Tibial nerve (tissue), 4 donors: ENCODE results near the gene CAPN8. TPM values are rescaled to one million over a fixed set of nuclear protein-coding genes. Genes with fewer than 3 reads are reported as not detected.

ENCODE experiments used
- DNase-seq, 2 donors: peaks; one replicate each; pipeline ENCODE4 v3.0.0-alpha.2; 2019; ENCODE audit warnings: low spot score in 2 of 2
- H3K27ac ChIP-seq, 4 donors: fragments of 200-600 bp; sonication (generic) in 3 of 4; one replicate each; pipeline ENCODE4 v1.5.1; 2017 to 2019; ENCODE audit warnings: mild to moderate bottlenecking in 1 of 4
- H3K27me3 ChIP-seq, 2 donors: fragments of 200-600 bp; sonication (generic) in 1 of 2; one replicate each; pipeline versions ENCODE4 v1.5.1 to v1.6.0; 2017 to 2019
- H3K36me3 ChIP-seq, 3 donors: fragments of 200-600 bp; sonication (generic); one replicate each; pipeline ENCODE4 v1.5.1; 2018 to 2019
- H3K4me1 ChIP-seq, 4 donors: fragments of 200-600 bp; sonication (generic) in 3 of 4; one replicate each; pipeline ENCODE4 v1.5.1; 2017 to 2019
- H3K4me3 ChIP-seq, 4 donors: fragments of 200-600 bp; sonication (generic) in 3 of 4; one replicate each; pipeline ENCODE4 v1.5.1; 2017 to 2019; ENCODE audit warnings: mild to moderate bottlenecking in 1 of 4, moderate library complexity in 1 of 4
- H3K9me3 ChIP-seq, 4 donors: fragments of 200-600 bp; sonication (generic) in 3 of 4; one replicate each; pipeline ENCODE4 v1.5.1; 2017 to 2019
- CTCF ChIP-seq, 5 experiments: fragments of 200-600 bp in 3 of 5; fragments of 450-650 bp in 2 of 5; sonication (generic) in 3 of 5; IDR thresholded peaks; one replicate each; pipeline ENCODE4 v1.5.1; 2016 to 2019; ENCODE audit warnings: antibody characterized with exemption in 5 of 5, mild to moderate bottlenecking in 3 of 5, moderate library complexity in 2 of 5
- EP300 ChIP-seq, 2 donors: sonication (generic); formaldehyde crosslinking; IDR thresholded peaks; one replicate each; pipeline ENCODE4 v1.6.1; 2017; ENCODE audit warnings: antibody characterized with exemption in 2 of 2, mild to moderate bottlenecking in 1 of 2
- POLR2A ChIP-seq, 2 donors: fragments of 450-650 bp; IDR thresholded peaks; one replicate each; pipeline ENCODE4 v1.6.1; 2017; ENCODE audit warnings: antibody characterized with exemption in 2 of 2, mild to moderate bottlenecking in 2 of 2, moderate library complexity in 2 of 2
- WGBS, 2 donors: methylation state at CpG; one replicate each; pipeline ENCODE4 v1.1.5; 2018; 5-methylcytosine and 5-hydroxymethylcytosine counted together
- total RNA-seq, 4 donors: library from RNA; depleted of rRNA; stranded (reverse); fragments of >200 nt; gene quantifications; one replicate each; pipeline ENCODE4 v1.1.0, GENCODE V29; 2016

The CAPN8 gene
- total RNA-seq, 4 donors from 2014 or later = not detected

- peaks cover 0 to 3% of the 10 kb centered on the region in 2 donors for H3K27me3 ChIP-seq
- no peak overlapping the region for H3K27ac ChIP-seq
- no peaks in the 10 kb centered on the region for H3K4me1 ChIP-seq
- no peak for DNase-seq
- WGBS, 2 donors = 74 to 75% methylated on average over 3 of the region's 3 CpGs
- no peak overlapping the region for H3K4me3 ChIP-seq
- no peak for TF ChIP-seq POLR2A (IDR thresholded peaks at IDR 0.05)
- H3K36me3 ChIP-seq = no peaks in the 10 kb centered on the region
- H3K9me3 ChIP-seq = no peaks in the 10 kb centered on the region
These were observed 18.9 kb upstream of the CAPN8 start for GRCh38 chr1:223684488-223684792.

DNA sequence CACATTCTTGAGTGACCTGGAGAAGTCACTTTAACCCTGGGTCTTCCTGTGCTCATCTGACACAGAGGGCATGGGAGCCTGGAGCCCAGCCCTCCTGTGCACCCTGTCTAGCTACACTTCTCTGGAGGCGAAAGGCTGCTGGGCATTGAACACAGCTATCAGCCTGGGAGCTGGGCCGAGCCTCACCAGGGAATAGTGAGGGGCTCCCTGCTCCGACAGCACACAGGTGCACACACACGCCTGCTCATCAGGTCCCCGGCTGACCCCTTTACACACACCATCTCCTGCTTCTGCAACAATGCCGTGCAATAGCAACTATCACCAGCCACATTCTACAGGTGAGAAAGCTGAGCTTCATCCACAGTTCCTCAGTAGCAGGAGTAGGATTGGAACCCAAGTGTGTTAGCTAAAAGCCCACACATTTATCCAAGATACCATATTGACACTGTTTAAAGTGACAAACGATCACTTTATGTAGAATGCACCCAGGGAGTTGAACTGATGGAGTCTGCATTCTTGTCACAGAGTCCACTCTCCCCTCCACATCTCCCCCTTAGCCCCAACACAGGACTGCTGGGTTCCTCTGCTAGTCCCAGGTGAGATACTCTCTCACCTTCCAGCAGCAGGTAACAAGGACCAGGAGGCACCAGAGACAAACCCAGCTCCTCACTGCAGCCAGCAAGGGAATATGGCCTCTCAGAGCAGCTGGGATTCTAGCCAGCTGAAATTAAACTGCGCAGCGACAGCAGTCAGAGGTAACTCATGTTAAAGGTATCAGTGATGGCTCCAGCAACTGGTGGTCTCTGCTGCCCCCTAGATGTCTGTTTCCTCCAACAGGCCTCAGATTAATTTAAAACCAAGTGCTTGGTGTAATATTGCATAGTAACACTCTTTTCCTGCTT is 18.3 kb upstream of the CAPN8 start:
- Histone ChIP-seq H3K27ac (no peak overlapping the region), H3K9me3 (no peaks in the 10 kb centered on the region), H3K4me3 (no peak overlapping the region), H3K36me3 (no peaks in the 10 kb centered on the region), H3K27me3 (peaks cover 0 to 3% of the 10 kb centered on the region in 2 donors), H3K4me1 (no peaks in the 10 kb centered on the region)
- TF ChIP-seq POLR2A (IDR thresholded peaks at IDR 0.05) = no peak
- no peak for TF ChIP-seq EP300 (IDR thresholded peaks at IDR 0.05)
- peak; percentile 19 to 45 (median 34) for TF ChIP-seq CTCF (IDR thresholded peaks at IDR 0.05)
- peak in 1 of 2 donors; percentile 60 for DNase-seq
- 60 to 70% methylated on average over 9 of the region's 9 CpGs for WGBS, 2 donors

- peaks cover 0 to 3% of the 10 kb centered on the region in 2 donors for H3K27me3 ChIP-seq
- TF ChIP-seq EP300 (IDR thresholded peaks at IDR 0.05) (no peak), CTCF (IDR thresholded peaks at IDR 0.05) (no peak), POLR2A (IDR thresholded peaks at IDR 0.05) (no peak)
- H3K4me1 ChIP-seq = no peaks in the 10 kb centered on the region
- DNase-seq = no peak
- WGBS, 2 donors = 90 to 95% methylated on average over 3 of the region's 3 CpGs
- H3K36me3 ChIP-seq = no peaks in the 10 kb centered on the region
- H3K4me3 ChIP-seq = no peak overlapping the region
- no peaks in the 10 kb centered on the region for H3K9me3 ChIP-seq
- no peak overlapping the region for H3K27ac ChIP-seq
These were observed 17.0 kb upstream of the CAPN8 start for GRCh38 chr1:223682502-223682901.

DNA sequence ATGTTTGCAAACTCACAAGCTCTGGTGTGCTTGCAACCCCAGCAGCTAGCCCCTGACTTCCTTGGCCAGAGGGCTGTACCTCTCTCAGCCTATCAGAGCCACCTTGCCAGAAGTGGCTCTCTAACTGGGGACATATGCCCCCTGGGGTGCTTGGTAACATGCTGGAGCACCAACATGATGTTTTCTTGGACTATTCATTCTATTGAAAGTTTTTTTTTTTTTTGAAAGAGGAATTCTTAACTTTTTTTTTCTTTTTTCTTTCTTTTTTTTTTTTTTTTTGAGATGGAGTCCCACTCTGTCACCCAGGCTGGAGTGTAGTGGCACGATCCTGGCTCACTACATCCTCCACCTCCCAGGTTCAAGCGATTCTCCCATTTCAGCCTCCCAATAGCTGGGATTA is 14.7 kb upstream of the CAPN8 start:
- peaks cover 0 to 5% (median 0%) of the 10 kb centered on the region in 4 donors for H3K9me3 ChIP-seq

GRCh38 chr1:223678841-223679240 is 13.3 kb upstream of the CAPN8 start:
- no peaks in the 10 kb centered on the region for H3K4me1 ChIP-seq
- H3K27ac ChIP-seq = no peak overlapping the region
- H3K36me3 ChIP-seq = no peaks in the 10 kb centered on the region
- no peak for DNase-seq
- WGBS, 2 donors = 78 to 83% methylated on average over 6 of the region's 6 CpGs
- peaks cover 0 to 19% (median 0%) of the 10 kb centered on the region in 4 donors for H3K9me3 ChIP-seq
- no peak for TF ChIP-seq POLR2A (IDR thresholded peaks at IDR 0.05)
- no peak for TF ChIP-seq EP300 (IDR thresholded peaks at IDR 0.05)
- TF ChIP-seq CTCF (IDR thresholded peaks at IDR 0.05) = no peak
- H3K4me3 ChIP-seq = no peak overlapping the region
- peaks cover 0 to 3% of the 10 kb centered on the region in 2 donors for H3K27me3 ChIP-seq

More for the DNA sequence above, 14.7 kb upstream of the CAPN8 start:
- Histone ChIP-seq H3K4me3 (no peak overlapping the region), H3K36me3 (no peaks in the 10 kb centered on the region), H3K27me3 (peaks cover 0 to 3% of the 10 kb centered on the region in 2 donors), H3K27ac (no peak overlapping the region), H3K4me1 (no peaks in the 10 kb centered on the region)
- whole genome bisulfite sequencing, 2 donors = 94 to 95% methylated on average over 2 of the region's 2 CpGs
- no peak for DNase-seq
- TF ChIP-seq POLR2A (IDR thresholded peaks at IDR 0.05) = no peak
- TF ChIP-seq CTCF (IDR thresholded peaks at IDR 0.05) = no peak
- TF ChIP-seq EP300 (IDR thresholded peaks at IDR 0.05) = no peak
